SU-DHL-6 (cell line): ENCODE measurements around the gene TMEM131.

Experiments used
- H2AFZ ChIP-seq: fragments of 200-600 bp; sonication (generic); 2 replicates; pipeline ENCODE4 v1.6.1; 2014; ENCODE audit warnings: low read depth, mild to moderate bottlenecking, moderate library complexity, mixed read lengths, antibody characterized with exemption, low read length; ENCODE audit not compliant: severe bottlenecking
- H3F3A ChIP-seq: fragments of 200-600 bp; shearing (Covaris generic); 2 replicates; pipeline ENCODE4 v1.6.0; 2016; ENCODE audit warnings: antibody characterized with exemption, mild to moderate bottlenecking; ENCODE audit not compliant: insufficient read depth
- H3K27ac ChIP-seq: fragments of 200-600 bp; sonication (generic); 2 replicates; pipeline ENCODE4 v1.5.1; 2016; ENCODE audit warnings: low read depth, mild to moderate bottlenecking, low read length, moderate library complexity, mixed read lengths
- H3K27me3 ChIP-seq: fragments of 200-600 bp; sonication (generic), shearing (Covaris generic); 2 replicates; pipeline ENCODE4 v1.6.0; 2014; ENCODE audit warnings: mild to moderate bottlenecking, low read length
- H3K36me3 ChIP-seq: fragments of 200-600 bp; sonication (generic); 2 replicates; pipeline ENCODE4 v1.6.1; 2014; ENCODE audit warnings: mild to moderate bottlenecking, low read length, mixed read lengths
- H3K4me2 ChIP-seq: fragments of 300-600, 200-600 bp; shearing (Covaris generic), sonication (generic); 2 replicates; pipeline ENCODE4 v1.6.0; 2014; ENCODE audit warnings: low read length, low read depth, mild to moderate bottlenecking; ENCODE audit not compliant: poor library complexity, severe bottlenecking
- H3K4me3 ChIP-seq: fragments of 200-600 bp; sonication (generic); 2 replicates; pipeline ENCODE4 v1.5.1; 2014; ENCODE audit warnings: antibody characterized with exemption, low read length, mild to moderate bottlenecking, mixed read lengths; ENCODE audit not compliant: insufficient read depth, poor library complexity, severe bottlenecking
- H3K79me2 ChIP-seq: fragments of 200-600 bp; sonication (generic); 2 replicates; pipeline ENCODE4 v1.6.1; 2014; ENCODE audit warnings: mild to moderate bottlenecking, low read length, moderate library complexity; ENCODE audit not compliant: insufficient read depth
- H3K9ac ChIP-seq: fragments of 200-600 bp; sonication (generic); 2 replicates; pipeline ENCODE4 v1.7.0; 2014; ENCODE audit warnings: mild to moderate bottlenecking, low read length
- H3K9me2 ChIP-seq: fragments of 200-600 bp; sonication (generic); replicated peaks from 2 replicates; pipeline ENCODE4 v1.6.1; 2014; ENCODE audit warnings: low read length; ENCODE audit not compliant: insufficient read depth
- H3K9me3 ChIP-seq: fragments of 200-600 bp; sonication (generic); 2 replicates; pipeline ENCODE4 v1.6.1; 2014; ENCODE audit warnings: low read length, mixed read lengths; ENCODE audit not compliant: insufficient read depth
- H4K20me1 ChIP-seq: fragments of 200-600 bp; sonication (generic); 2 replicates; pipeline ENCODE4 v1.6.1; 2014; ENCODE audit warnings: low read depth, mild to moderate bottlenecking, antibody characterized with exemption, low read length, moderate library complexity, mixed read lengths
- CTCF ChIP-seq: fragments of 200-600 bp; sonication (generic); IDR thresholded peaks from one replicate; pipeline ENCODE4 v1.5.1; 2017; ENCODE audit warnings: antibody characterized with exemption, mild to moderate bottlenecking, low read length, moderate library complexity; ENCODE audit not compliant: insufficient read depth, poor library complexity, severe bottlenecking
- EZH2phosphoT487 ChIP-seq: fragments of 200-600 bp; sonication (generic), shearing (Covaris generic); conservative IDR thresholded peaks from 2 replicates; pipeline ENCODE4 v1.6.1; 2018; ENCODE audit warnings: mild to moderate bottlenecking, antibody characterized with exemption, low read length, moderate library complexity, mixed read lengths

Gene TMEM131

DNA sequence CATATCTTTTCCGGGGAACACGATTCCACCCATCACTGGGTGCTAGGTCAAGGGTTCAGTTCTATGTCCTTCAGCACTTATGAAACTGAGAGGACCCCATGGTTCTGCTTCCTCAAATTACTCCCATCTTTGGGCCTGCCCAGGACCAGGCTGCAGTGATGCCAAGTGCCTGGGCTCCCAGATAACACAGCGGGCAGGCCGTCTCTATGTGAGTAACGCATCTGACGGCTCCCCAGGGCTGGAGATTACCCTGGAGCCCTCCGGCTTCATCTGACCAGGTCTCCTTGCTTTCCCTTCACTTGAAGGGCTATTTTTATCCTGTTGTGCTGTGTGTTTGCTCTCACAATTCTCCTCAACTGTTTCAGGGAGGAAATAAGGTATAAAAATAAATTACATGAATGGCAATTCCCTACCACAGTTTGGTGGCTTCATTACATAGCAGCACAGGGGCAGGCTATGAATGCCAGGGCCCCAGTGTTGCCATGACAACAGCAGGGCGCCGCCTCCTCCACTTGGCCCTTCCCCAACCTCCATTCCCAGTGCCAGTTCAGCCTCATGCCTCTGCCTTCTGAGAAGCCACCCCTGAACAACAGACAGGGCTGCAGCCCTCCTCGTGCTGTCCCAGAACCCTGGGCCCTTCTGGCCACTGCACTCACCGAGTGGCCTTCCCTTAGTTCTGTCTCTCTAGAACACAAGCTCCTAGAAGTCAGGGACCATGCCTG is 25.4 kb upstream of the TMEM131 start:
- Histone ChIP-seq H4K20me1 (no peaks in the 10 kb centered on the region), H3K27me3 (no peaks in the 10 kb centered on the region), H3K9me2 (no peaks in the 10 kb centered on the region), H2AFZ (no peak overlapping the region), H3K9me3 (no peaks in the 10 kb centered on the region), H3K79me2 (no peaks in the 10 kb centered on the region), H3K27ac (no peak overlapping the region), H3K4me3 (no peak overlapping the region), H3F3A (peaks cover 7% of the 10 kb centered on the region; the same call in 1 of the 2 replicates), H3K9ac (no peak overlapping the region), H3K4me2 (no peak overlapping the region), H3K36me3 (no peaks in the 10 kb centered on the region)
- TF ChIP-seq EZH2phosphoT487 (no peak), CTCF (no peak)

DNA sequence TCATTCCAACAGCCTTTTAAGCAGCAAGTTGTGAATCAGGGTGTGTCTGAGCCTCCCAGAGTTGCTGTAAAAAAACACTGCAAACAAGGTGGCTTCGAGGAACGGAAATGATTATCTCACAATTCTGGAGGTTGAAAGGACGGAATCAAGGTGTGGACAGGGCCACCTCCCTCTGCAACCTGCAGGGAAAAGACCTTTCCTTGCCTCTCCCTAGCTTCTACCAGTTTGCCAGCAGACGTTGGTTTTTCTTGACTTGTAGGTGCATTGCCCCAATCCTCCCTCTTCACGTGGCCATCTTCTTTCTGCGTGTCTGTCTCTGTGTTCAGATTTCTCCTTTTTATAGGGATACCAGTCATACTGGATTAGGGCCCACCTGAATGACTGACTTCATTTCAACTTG is 24.8 kb upstream of the TMEM131 start:
- H3K4me2 ChIP-seq, result no peak overlapping the region
- H3F3A ChIP-seq, result peaks cover under 1% of the 10 kb centered on the region; the same call in 1 of the 2 replicates
- H4K20me1 ChIP-seq, result no peaks in the 10 kb centered on the region
- no peak overlapping the region for H3K4me3 ChIP-seq
- H3K27ac ChIP-seq, result no peak overlapping the region
- H3K79me2 ChIP-seq, result no peaks in the 10 kb centered on the region
- no peaks in the 10 kb centered on the region for H3K9me2 ChIP-seq
- H3K9me3 ChIP-seq, result no peaks in the 10 kb centered on the region
- H3K36me3 ChIP-seq, result no peaks in the 10 kb centered on the region
- no peak overlapping the region for H2AFZ ChIP-seq
- no peaks in the 10 kb centered on the region for H3K27me3 ChIP-seq
- TF ChIP-seq CTCF (no peak), EZH2phosphoT487 (no peak)
- no peak overlapping the region for H3K9ac ChIP-seq

GRCh38 chr2:98016908-98017670 is 21.3 kb upstream of the TMEM131 start:
- no peak for TF ChIP-seq EZH2phosphoT487
- no peak for TF ChIP-seq CTCF
- Histone ChIP-seq H3K9me3 (no peaks in the 10 kb centered on the region), H3K79me2 (no peaks in the 10 kb centered on the region), H3K27ac (no peak overlapping the region), H3K4me3 (no peak overlapping the region), H3K9me2 (no peaks in the 10 kb centered on the region), H3F3A (no peaks in the 10 kb centered on the region), H3K9ac (no peak overlapping the region), H2AFZ (no peak overlapping the region), H3K27me3 (no peaks in the 10 kb centered on the region), H4K20me1 (no peaks in the 10 kb centered on the region), H3K36me3 (no peaks in the 10 kb centered on the region), H3K4me2 (no peak overlapping the region)
